LNCaP clone FGC (cell line): ENCODE measurements around the gene ACTN2.

Source experiments
- DNase-seq: peaks from one replicate; pipeline ENCODE4 v3.0.0-alpha.2; 2011; ENCODE audit warnings: low read depth
- H3K4me3 ChIP-seq: 2 replicates; pipeline ENCODE4 v1.5.1; 2011; ENCODE audit warnings: mild to moderate bottlenecking, low read depth, low read length, control low read depth
- TF ChIP-seq, protein P1 (sequence below): IDR thresholded peaks from 2 replicates; pipeline ENCODE4 v1.5.1; 2012; ENCODE audit warnings: mild to moderate bottlenecking; ENCODE audit not compliant: control insufficient read depth, insufficient read depth; ENCODE audit errors: extremely low read depth

The ACTN2 gene

DNA sequence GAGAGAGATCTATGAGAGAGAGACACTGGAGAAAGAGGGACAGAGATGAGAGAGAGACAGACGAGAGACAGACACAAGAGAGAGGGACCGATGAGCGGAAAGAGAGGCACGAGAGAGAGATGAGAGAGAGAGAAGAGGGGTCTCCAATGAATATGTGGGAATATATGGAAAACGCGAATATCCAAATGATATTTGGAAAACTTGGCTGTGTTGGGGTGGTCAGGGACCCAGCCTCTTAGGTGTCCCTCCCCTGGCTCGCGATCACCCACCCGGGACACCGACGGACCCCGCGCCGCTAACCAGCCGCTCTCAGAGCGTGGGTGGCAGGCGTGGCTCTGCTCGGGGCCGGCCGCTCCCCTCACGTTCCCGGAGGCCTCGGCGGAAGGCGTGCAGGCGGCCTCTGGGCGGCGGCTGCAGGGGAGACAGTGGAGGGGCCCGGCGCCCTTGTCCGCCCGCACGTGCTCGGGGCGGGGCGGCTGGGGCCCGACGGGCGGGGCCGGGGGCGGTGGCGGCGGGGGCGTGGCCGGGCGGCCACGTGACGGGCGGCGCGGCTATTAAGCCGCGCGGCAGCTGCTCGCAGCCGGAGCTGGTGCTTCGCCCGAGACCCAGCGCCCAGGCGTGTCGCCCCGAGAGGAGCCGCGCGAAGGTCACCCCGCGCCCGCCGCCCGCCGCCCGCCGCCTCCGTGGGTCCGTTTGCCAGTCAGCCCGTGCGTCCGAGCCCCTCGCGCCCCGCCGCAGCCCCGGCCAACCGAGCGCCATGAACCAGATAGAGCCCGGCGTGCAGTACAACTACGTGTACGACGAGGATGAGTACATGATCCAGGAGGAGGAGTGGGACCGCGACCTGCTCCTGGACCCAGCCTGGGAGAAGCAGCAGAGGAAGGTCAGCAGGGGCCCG is at the start of gene ACTN2:
Gene ACTN2 (plus strand): TSS at position 583 of the 898 bp plus-strand sequence. CDS start 175 bp downstream, at position 758.
- no peak within 1 kb of the TSS for H3K4me3 ChIP-seq
- TF ChIP-seq, protein P1, sequence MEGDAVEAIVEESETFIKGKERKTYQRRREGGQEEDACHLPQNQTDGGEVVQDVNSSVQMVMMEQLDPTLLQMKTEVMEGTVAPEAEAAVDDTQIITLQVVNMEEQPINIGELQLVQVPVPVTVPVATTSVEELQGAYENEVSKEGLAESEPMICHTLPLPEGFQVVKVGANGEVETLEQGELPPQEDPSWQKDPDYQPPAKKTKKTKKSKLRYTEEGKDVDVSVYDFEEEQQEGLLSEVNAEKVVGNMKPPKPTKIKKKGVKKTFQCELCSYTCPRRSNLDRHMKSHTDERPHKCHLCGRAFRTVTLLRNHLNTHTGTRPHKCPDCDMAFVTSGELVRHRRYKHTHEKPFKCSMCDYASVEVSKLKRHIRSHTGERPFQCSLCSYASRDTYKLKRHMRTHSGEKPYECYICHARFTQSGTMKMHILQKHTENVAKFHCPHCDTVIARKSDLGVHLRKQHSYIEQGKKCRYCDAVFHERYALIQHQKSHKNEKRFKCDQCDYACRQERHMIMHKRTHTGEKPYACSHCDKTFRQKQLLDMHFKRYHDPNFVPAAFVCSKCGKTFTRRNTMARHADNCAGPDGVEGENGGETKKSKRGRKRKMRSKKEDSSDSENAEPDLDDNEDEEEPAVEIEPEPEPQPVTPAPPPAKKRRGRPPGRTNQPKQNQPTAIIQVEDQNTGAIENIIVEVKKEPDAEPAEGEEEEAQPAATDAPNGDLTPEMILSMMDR: no peak
- DNase-seq: no peak

DNA sequence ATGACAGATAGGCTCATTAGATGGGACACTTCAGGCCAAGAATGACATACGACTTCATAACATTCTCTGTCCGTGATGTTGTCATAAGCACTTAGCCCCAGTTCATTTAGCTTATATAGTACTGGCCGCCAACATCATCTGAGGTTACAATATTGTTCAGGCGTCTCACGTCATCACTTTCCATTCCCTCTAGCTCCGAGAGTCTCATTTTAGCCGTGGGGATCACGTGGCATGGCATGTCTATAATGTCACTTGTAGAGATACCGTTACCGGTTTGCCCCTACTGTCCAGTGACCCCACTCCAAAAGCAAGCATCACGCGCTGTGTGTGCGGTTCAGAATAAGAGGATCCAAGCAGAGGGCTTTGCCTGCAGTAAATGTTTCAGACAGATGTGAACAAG is 47.4 kb upstream of the ACTN2 start:
- no peak overlapping the region for H3K4me3 ChIP-seq
- DNase-seq: no peak
- TF ChIP-seq, protein P1: no peak

DNA sequence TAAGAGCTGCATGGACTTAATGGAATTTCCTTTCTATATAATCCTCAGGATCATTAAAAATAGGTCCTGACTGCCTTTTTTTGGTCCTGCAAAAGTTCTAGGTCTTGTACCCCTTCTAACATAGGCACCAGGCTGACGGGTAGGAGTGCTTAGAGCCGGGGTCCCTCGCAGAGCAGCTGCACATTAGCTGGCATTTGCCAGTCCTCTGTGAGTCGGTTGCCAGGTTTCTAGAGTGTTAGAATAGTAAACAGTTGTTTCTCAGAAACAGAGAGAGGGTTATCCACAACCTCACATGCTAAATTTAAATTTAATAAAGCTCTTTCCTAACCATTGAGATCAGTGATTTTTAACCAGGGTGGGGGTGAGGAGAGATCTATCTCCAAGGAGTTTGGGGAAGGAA is 46.6 kb upstream of the ACTN2 start:
- TF ChIP-seq, protein P1: no peak
- DNase-seq: no peak

DNA sequence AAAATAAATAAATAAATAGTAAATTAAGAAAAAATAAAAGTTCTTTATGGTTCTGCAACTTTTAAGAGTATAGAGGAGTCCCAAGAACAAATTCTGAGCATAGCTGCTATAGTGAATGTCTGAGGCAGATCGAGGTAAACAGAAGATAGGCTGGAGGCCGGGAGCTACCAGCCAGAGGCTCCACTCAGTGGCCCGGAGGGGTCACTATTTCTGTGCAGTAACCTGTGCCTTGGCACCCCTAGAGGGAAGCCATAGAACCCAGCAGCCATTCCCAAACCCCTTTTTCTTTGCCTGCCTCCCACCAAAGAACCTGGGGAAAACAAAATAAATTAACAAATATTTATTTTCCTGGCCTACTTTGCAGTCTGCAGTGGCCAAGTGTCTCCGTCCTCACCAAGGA is 43.5 kb upstream of the ACTN2 start:
- TF ChIP-seq, protein P1: no peak
- DNase-seq: no peak
- H3K4me3 ChIP-seq: no peak overlapping the region

More for the DNA sequence above, 46.6 kb upstream of the ACTN2 start:
- no peak overlapping the region for H3K4me3 ChIP-seq

DNA sequence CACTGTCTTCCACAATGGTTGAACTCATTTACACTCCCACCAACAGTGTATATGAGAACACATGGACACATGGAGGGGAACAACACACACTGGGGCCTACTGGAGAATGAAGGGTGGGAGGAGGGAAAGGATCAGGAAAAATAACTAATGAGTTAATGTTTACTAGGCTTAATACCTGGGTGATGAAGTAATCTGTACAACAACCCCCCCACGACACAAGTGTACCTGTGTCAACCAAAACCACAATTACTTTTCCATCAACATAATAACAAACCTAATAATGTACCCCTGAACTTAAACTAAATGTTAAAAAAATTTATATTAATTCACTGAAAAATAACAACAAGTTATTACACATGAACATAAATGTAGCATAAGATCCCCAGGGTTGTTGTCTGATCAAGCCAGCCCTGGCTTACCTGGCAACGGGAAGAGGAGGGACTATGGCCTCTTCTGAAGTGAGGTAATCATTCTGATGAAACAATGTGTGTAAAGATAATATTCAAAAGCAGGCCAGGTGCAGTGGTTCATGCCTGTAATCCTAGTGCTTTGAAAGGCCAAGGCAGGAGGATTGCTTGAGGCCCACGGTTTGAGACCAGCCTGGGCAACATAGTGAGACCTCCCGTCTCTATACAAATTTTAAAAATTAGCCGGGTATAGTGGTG is 41.2 kb upstream of the ACTN2 start:
- no peak for DNase-seq
- TF ChIP-seq, protein P1: no peak
- H3K4me3 ChIP-seq: no peak overlapping the region

DNA sequence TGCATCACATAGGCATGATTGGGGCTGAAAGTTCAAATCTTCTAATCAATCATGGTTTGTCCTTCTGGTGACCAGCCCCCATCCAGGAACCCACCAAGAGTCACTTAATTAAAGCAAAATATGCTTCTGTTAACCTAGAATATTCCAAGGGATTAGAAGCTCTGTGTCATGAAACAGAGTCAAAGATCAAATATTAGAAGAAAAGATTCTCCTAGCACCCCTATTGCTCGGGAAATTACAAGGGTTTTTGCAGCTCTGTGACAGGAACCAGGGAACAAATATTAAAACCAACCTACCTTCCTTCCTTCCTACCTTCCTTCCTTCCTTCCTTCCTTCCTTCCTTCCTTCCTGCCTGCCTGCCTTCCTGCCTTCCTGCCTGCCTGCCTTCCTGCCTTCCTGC is 31.8 kb upstream of the ACTN2 start:
- no peak for DNase-seq
- H3K4me3 ChIP-seq: no peak overlapping the region
- TF ChIP-seq, protein P1: no peak

DNA sequence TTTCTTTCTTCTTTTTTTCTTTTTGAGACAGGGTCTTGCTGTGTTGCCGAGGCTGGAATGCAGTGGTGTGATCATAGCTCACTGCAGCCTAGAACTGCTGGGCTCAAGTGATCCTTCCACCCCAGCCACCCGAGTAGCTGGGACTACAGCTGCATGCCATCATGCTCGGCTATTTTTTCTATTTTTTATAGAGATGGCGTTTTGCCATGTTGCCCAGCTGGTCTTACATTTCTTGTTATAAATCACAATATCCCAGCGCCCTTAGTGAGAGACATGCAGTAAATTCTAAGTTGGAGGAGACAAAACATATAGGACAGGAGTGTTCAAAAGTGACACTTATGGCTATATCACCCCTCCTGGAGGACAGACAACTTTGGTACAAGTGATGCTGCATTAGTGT is 31.3 kb upstream of the ACTN2 start:
- TF ChIP-seq, protein P1: no peak
- no peak for DNase-seq
- H3K4me3 ChIP-seq: no peak overlapping the region
